GM10266 (cell line): Measurements from ENCODE around the gene SARNP.

Source experiments
- DNase-seq: peaks from one replicate; pipeline ENCODE4 v3.0.0; 2012; ENCODE audit errors: extremely low spot score
- CTCF ChIP-seq: IDR thresholded peaks from 2 replicates; pipeline ENCODE4 v1.5.1; 2012; ENCODE audit warnings: mild to moderate bottlenecking, low read depth; ENCODE audit not compliant: control insufficient read depth, insufficient read depth; ENCODE audit errors: missing control alignments

Gene SARNP

GRCh38 chr12:55789171-55789570, 28.4 kb downstream of the SARNP start:
- TF ChIP-seq CTCF, result no peak
- DNase-seq, result no peak

GRCh38 chr12:55788546-55788945, 29.0 kb downstream of the SARNP start:
- TF ChIP-seq CTCF, result no peak
- DNase-seq, result no peak

- TF ChIP-seq CTCF, result no peak
- DNase-seq, result no peak
Measured at GRCh38 chr12:55780685-55781084, 36.8 kb downstream of the SARNP start.

GRCh38 chr12:55777856-55778255, 39.7 kb downstream of the SARNP start:
- TF ChIP-seq CTCF, result no peak
- no peak for DNase-seq

GRCh38 chr12:55771736-55772135, 45.8 kb downstream of the SARNP start:
- no peak for TF ChIP-seq CTCF

GRCh38 chr12:55767156-55767555, 50.4 kb downstream of the SARNP start:
- no peak for TF ChIP-seq CTCF

More at GRCh38 chr12:55771736-55772135, 45.8 kb downstream of the SARNP start:
- DNase-seq, result no peak

GRCh38 chr12:55765736-55766290, 51.7 kb downstream of the SARNP start:
- TF ChIP-seq CTCF, result no peak
- DNase-seq, result no peak

More at GRCh38 chr12:55767156-55767555, 50.4 kb downstream of the SARNP start:
- DNase-seq, result no peak
